Skeletal muscle satellite cell (primary cell): ENCODE results near the gene RBL1.

Source experiments
- H3K27me3 ChIP-seq: 2 replicates; pipeline ENCODE4 v1.7.0; 2013; ENCODE audit warnings: low read length; ENCODE audit not compliant: control insufficient read depth, insufficient read depth
- H3K36me3 ChIP-seq: 2 replicates; pipeline ENCODE4 v1.7.0; 2013; ENCODE audit warnings: mild to moderate bottlenecking, control low read depth, low read length; ENCODE audit not compliant: insufficient read depth
- H3K4me1 ChIP-seq: 2 replicates; pipeline ENCODE4 v1.7.0; 2013; ENCODE audit warnings: low read length; ENCODE audit not compliant: control insufficient read depth, insufficient read depth
- H3K4me2 ChIP-seq: 2 replicates; pipeline ENCODE4 v1.7.0; 2013; ENCODE audit warnings: mild to moderate bottlenecking, low read length
- H3K4me3 ChIP-seq: 2 replicates; pipeline ENCODE4 v1.7.0; 2013; ENCODE audit warnings: low read length
- H3K9ac ChIP-seq: 2 replicates; pipeline ENCODE4 v1.7.0; 2013; ENCODE audit warnings: mild to moderate bottlenecking, low read depth, low read length, moderate library complexity
- H3K9me3 ChIP-seq: replicated peaks from 2 replicates; pipeline ENCODE4 v1.7.0; 2013; ENCODE audit warnings: mild to moderate bottlenecking, control low read depth, low read length

Gene RBL1

DNA sequence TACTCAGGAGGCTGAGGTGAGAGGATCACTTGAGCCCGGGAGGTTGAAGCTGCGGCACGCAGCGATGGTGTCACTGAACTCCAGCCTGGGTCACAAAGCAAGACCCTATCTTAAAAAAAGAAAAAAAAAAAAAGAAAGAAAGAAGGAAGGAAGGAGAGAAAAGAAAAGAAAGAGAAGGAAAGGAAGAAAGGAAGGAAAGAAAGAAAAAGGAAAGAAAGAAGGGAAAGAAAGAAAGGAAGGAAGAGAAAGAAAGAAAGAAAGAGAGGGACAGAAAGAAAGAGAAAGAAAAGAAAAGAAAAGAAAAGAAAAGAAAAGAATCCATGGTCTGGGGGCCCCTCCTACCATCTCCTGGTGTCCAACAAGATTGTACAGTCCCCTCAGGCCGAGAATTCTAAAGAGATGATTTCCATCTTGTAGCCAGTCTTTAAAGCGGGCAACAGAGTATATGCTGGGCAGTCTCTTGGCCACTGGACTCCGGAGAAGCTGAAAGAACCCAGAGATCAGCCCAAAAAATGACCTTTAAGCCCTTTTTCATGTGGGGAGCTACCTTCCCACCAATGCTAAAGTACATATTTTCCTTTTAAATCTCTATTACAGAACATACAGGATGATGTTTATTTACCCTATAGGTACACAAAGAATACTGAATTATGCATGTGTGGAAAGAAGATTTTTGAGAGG is 23.7 kb upstream of the RBL1 start:
- Histone ChIP-seq H3K4me3 (no peak overlapping the region), H3K4me2 (no peak overlapping the region), H3K4me1 (no peaks in the 10 kb centered on the region), H3K9me3 (no peaks in the 10 kb centered on the region), H3K9ac (no peak overlapping the region), H3K27me3 (peaks cover 8% of the 10 kb centered on the region), H3K36me3 (no peaks in the 10 kb centered on the region)

DNA sequence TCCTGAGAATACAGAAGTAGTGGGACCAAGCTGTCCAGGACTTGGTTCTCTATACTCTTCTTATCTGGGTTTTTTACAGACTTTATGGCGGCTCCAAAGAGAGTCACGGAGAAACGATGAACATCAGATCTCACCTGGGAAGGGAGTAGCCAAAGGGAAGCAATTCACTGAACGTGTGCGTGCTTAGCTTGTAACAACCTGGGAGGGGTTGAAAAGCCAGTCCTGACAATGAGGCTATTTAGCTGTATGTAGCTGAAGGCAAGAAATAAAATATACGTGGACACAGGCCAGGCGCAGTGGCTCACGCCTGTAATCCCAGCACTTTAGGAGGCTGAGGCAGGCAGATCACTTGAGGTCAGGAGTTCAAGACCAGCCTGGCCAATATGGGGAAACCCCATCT is 18.2 kb upstream of the RBL1 start:
- no peak overlapping the region for H3K4me3 ChIP-seq
- no peak overlapping the region for H3K4me2 ChIP-seq

DNA sequence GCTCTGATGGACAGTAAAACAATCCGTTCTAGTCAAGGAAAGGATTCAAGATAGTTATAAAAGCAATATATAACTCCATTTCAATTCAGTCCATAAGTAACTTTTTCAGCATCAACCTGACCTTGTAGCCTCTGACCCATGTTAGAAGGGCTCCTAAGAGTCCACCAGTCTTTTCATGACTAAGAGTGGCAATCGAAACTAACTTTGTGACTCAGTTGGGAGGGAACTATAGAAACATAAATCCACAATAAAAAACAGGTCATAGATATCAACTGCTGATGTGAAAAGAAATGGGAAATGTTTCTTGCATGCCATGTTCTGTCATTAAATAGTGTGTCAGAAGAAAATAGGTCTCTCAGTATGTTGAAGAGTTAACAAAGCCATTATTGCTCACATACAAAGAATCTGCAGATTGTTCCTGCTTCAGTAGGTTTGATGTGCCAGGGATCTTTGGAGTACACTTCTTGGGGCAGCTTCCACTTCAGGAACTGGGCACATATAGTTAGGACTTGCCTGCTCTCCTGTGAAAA is 16.2 kb upstream of the RBL1 start:
- Histone ChIP-seq H3K36me3 (no peaks in the 10 kb centered on the region), H3K4me3 (no peak overlapping the region), H3K4me2 (no peak overlapping the region), H3K9me3 (no peaks in the 10 kb centered on the region), H3K27me3 (peaks cover 4% of the 10 kb centered on the region), H3K9ac (no peak overlapping the region), H3K4me1 (no peaks in the 10 kb centered on the region)

More for the DNA sequence above, 18.2 kb upstream of the RBL1 start:
- H3K27me3 ChIP-seq = peaks cover 4% of the 10 kb centered on the region
- no peaks in the 10 kb centered on the region for H3K9me3 ChIP-seq
- H3K36me3 ChIP-seq = no peaks in the 10 kb centered on the region
- no peaks in the 10 kb centered on the region for H3K4me1 ChIP-seq
- H3K9ac ChIP-seq = no peak overlapping the region

DNA sequence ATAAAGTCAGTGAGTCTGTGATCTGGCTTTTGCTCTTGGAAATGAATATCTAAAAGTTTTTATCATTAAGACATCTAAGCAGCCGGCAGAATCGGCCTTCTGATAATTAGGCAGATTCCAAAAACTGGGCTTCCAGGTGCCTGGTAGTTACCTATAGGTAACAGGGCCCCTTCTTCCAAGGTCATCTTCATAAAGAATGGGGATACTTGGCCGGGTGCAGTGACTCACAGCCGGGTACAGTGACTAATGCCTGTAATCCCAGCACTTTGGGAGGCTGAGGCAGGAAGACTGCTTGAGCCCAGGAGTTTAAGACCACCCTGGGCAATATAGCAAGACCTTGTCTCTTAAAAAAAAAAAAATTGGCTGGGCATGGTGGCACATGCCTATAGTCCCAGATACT is 12.9 kb upstream of the RBL1 start:
- peaks cover 2% of the 10 kb centered on the region for H3K4me1 ChIP-seq
- no peaks in the 10 kb centered on the region for H3K9me3 ChIP-seq
- H3K9ac ChIP-seq = no peak overlapping the region
- no peaks in the 10 kb centered on the region for H3K36me3 ChIP-seq
- peaks cover 4% of the 10 kb centered on the region for H3K27me3 ChIP-seq
- no peak overlapping the region for H3K4me2 ChIP-seq
- H3K4me3 ChIP-seq = no peak overlapping the region

DNA sequence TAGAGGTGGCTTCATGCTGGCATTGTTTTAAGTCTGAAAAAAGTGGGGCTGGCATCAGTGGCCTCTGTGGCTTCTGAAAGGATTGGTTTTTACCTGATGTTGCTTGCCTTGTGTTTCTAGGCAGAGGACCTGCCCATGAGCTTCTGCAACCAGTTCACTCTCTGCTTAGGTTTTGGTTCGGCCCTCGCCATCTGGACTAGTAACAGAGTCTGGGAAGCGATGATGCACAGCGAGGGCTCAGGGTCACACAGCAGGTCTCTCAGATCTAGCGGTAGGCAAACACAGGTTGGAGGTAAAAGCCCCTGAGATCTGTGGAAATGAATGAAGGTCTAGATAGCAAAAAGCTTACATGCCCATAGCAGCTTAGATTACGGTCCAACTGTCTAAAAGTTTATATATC is 6.8 kb upstream of the RBL1 start:
- no peaks in the 10 kb centered on the region for H3K9me3 ChIP-seq
- no peak overlapping the region for H3K4me3 ChIP-seq
- no peaks in the 10 kb centered on the region for H3K36me3 ChIP-seq
- no peak overlapping the region for H3K4me2 ChIP-seq
- H3K9ac ChIP-seq = no peak overlapping the region
- no peaks in the 10 kb centered on the region for H3K27me3 ChIP-seq
- peaks cover 8% of the 10 kb centered on the region for H3K4me1 ChIP-seq

DNA sequence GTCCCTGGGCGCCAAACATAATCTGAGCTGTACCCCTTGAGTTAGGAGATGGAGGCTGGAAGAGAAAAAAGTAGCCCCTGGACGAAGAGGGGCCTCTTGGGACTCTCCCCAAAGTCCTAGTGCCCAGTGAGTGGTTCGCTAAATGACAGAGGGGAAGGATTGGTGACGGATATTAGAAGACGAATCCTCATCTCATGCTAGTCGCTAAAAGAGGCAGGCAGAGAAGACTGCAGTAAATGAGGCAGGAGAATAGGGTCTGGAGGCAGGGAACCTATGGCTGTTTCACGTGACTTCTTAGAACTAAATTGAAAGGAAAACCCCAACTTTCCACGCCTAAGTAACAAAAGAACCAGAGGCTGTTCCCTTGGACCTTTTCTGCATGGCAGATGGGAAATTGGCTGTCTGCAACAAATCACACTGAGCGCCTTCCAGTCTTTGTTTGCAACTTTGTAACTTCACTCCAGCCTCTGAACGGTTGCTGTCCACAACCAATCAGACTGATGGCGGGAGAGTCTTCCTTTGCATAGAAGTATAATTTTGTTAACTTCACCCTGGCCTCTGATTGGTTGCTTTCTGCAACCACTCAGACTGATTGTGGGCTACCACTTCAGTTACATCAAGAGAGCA is 731 bp upstream of the RBL1 start:
- Histone ChIP-seq H3K27me3 (no peaks in the 10 kb centered on the region), H3K4me3 (peak overlapping the region; percentile 95), H3K9ac (peak overlapping the region; percentile 93), H3K36me3 (no peaks in the 10 kb centered on the region), H3K4me1 (peaks cover 12% of the 10 kb centered on the region), H3K4me2 (peak overlapping the region; percentile 91), H3K9me3 (no peaks in the 10 kb centered on the region)

DNA sequence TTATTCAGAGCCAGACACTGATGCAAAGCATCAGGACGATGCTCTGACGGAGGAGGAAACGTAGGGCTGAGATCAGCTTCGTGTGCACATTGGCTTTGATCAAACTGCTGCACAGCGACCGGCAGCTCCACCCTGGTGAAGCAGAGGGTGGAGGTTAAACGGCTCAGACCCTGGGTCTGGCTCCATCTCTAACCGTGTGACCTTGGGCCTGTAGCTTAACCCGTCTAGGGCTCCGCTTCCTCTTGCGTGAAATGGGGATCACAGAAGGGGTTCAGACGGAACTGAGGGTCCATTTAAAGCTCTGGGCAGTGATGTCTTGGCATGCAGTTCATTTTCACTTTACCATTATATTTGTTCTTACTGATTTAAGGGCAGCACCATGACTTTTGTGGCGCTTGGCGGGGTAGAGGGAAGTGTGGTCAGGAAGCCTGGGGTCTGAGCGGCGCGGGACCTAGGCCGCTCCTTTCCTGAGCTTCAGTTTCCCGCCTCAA is 644 bp downstream of the RBL1 start:
- peaks cover 12% of the 10 kb centered on the region for H3K4me1 ChIP-seq
- H3K4me2 ChIP-seq = peak overlapping the region; percentile 91
- no peaks in the 10 kb centered on the region for H3K36me3 ChIP-seq
- H3K9ac ChIP-seq = peak overlapping the region; percentile 93
- H3K4me3 ChIP-seq = peak overlapping the region; percentile 95
- H3K9me3 ChIP-seq = no peaks in the 10 kb centered on the region
- H3K27me3 ChIP-seq = no peaks in the 10 kb centered on the region

DNA sequence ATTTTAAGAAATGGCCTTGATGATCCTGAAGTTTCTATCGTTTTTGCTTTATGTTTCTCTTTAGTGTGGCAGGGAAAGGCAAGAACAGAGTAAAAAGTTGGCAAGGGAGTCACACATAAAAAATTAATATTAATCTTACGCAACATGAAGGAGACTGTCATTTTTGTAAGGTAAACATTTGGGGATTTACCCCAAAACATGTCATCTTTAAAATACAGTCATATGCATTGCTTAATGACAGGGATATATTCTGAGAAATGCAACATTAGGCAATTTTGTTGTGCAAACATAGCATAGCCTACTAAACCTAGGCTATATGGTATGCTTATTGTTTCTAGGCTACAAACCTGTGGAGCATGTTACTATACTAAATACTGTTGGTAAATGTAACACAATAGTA is 5.4 kb downstream of the RBL1 start:
- peaks cover 7% of the 10 kb centered on the region for H3K4me1 ChIP-seq
- H3K27me3 ChIP-seq = no peaks in the 10 kb centered on the region
- no peak overlapping the region for H3K4me2 ChIP-seq
- H3K36me3 ChIP-seq = no peaks in the 10 kb centered on the region
- no peak overlapping the region for H3K4me3 ChIP-seq
- no peak overlapping the region for H3K9ac ChIP-seq
- no peaks in the 10 kb centered on the region for H3K9me3 ChIP-seq

DNA sequence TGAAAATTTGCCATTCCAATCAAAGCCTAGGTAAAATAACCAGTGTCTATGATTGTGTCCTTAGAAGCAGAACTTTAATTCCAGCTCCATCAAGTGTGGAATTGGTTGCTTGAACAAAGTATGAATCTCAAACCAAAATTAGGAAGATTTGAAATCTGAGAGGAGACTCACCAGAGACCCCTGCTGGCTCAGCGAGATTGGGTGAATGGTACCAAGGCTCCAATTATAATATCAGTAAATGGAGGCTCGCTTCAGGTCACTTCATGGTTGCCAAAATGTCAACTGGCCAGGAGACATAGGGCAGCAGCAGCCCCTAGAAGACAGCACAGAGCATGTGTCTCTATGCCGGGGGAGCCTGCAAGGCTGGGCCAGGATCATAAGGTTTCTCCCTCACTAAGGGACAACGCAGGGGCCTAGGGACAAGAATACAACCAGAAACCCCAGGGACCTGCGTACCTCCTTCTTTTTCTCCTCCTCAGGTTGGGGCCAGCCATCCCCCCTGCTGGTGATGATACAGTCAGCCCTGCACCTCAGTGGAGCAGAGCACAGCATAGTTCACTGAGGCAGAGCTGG is 14.0 kb downstream of the RBL1 start:
- no peak overlapping the region for H3K4me3 ChIP-seq
- H3K9me3 ChIP-seq = no peaks in the 10 kb centered on the region
- no peaks in the 10 kb centered on the region for H3K4me1 ChIP-seq
- no peak overlapping the region for H3K4me2 ChIP-seq
- no peaks in the 10 kb centered on the region for H3K27me3 ChIP-seq
- H3K36me3 ChIP-seq = peaks cover 8% of the 10 kb centered on the region
- no peak overlapping the region for H3K9ac ChIP-seq

DNA sequence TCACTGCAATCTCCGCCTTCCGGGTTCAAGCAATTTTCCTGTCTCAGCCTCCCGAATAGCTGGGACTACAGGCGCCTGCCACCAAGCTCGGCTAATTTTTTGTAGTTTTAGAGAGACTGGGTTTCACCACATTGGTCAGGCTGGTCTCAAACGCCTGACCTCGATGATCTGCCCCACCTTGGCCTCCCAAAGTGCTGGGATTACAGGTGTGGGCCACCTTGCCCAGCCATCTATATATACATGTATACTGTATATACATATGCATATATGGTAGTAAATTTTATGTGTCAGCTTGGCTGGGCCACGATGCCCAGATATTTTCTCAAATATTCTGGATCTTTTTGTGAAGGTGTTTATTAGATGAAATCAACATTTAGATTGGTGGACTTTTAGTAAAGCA is 18.8 kb downstream of the RBL1 start:
- Histone ChIP-seq H3K4me1 (no peaks in the 10 kb centered on the region), H3K9ac (no peak overlapping the region), H3K36me3 (no peaks in the 10 kb centered on the region), H3K27me3 (no peaks in the 10 kb centered on the region), H3K4me3 (no peak overlapping the region), H3K4me2 (no peak overlapping the region), H3K9me3 (no peaks in the 10 kb centered on the region)

DNA sequence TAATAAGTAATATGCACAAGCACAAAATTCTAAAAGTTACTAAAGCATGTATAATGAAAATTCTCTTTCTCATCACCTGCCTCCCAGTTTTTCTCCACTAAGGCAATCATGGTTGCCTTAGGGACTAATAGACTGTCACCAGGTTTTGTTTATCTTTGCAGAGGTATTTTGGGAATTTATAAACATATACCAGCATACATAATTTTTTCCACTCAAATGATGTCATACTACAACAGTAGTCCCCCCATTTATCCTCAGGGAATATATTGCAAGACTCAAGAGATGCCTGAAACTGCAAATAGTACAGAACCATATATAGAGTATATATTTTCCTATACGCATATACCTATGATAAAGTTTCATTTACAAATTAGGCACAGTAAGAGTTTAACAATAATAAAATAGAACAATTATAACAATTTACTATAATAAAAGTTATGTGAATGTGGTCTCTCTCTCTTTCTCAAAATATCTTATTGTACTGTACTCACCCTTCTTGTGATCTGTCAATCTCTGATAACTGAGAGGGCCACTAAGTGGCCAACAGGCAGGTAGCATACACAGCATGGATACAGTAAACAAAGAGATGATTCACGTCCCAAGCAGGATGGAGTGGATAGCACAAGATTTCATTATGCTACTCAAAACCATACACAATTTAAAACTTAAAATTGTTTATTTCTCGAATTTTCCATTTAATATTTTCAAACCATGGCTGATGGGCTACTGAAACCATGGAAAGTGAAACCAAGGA is 19.7 kb downstream of the RBL1 start:
- no peak overlapping the region for H3K9ac ChIP-seq
- H3K4me1 ChIP-seq = no peaks in the 10 kb centered on the region

More for the DNA sequence above, 19.7 kb downstream of the RBL1 start:
- Histone ChIP-seq H3K4me3 (no peak overlapping the region), H3K9me3 (no peaks in the 10 kb centered on the region), H3K36me3 (no peaks in the 10 kb centered on the region), H3K4me2 (no peak overlapping the region), H3K27me3 (no peaks in the 10 kb centered on the region)
